Thymus (tissue), 11 donors: Measurements from ENCODE around the gene SIPA1L3. TPM values are rescaled to one million over a fixed set of nuclear protein-coding genes. Genes with fewer than 3 reads are reported as not detected.

Experiments used
- DNase-seq, 9 donors: peaks; one replicate each; pipeline ENCODE4 v3.0.0-alpha.2; 2013; ENCODE audit warnings: low spot score in 9 of 9, low read depth in 6 of 9, missing footprints in 1 of 9
- H3K27ac ChIP-seq, 2 donors: one replicate each; pipeline ENCODE4 v1.5.1; 2013; ENCODE audit warnings: control low read depth in 1 of 2, low read depth in 1 of 2, low read length in 1 of 2, mild to moderate bottlenecking in 1 of 2, moderate library complexity in 1 of 2
- H3K27me3 ChIP-seq, 2 donors: one replicate each; pipeline ENCODE4 v1.5.1; 2013; ENCODE audit warnings: low read length in 1 of 2; ENCODE audit not compliant: control insufficient read depth in 2 of 2, insufficient read depth in 1 of 2
- H3K36me3 ChIP-seq, 2 donors: one replicate each; pipeline ENCODE4 v1.5.1; 2013; ENCODE audit warnings: low read length in 1 of 2, mild to moderate bottlenecking in 1 of 2, moderate library complexity in 1 of 2; ENCODE audit not compliant: control insufficient read depth in 2 of 2, insufficient read depth in 2 of 2
- H3K4me1 ChIP-seq, 2 donors: one replicate each; pipeline ENCODE4 v1.5.1; 2013; ENCODE audit warnings: low read length in 2 of 2; ENCODE audit not compliant: control insufficient read depth in 2 of 2, insufficient read depth in 2 of 2
- H3K4me3 ChIP-seq, 2 donors: one replicate each; pipeline ENCODE4 v1.5.1; 2013; ENCODE audit warnings: low read length in 2 of 2, control low read depth in 1 of 2, mild to moderate bottlenecking in 1 of 2
- H3K9me3 ChIP-seq, 2 donors: one replicate each; pipeline ENCODE4 v1.5.1; 2013; ENCODE audit warnings: low read length in 1 of 2, mild to moderate bottlenecking in 1 of 2; ENCODE audit not compliant: control insufficient read depth in 2 of 2, insufficient read depth in 1 of 2
- WGBS: extraction: QIAGEN DNeasy Blood & Tissue Kit; methylation state at CpG from one replicate; pipeline ENCODE4 v1.1.7; 2013; 5-methylcytosine and 5-hydroxymethylcytosine counted together
- polyA plus RNA-seq: library from polyadenylated mRNA; stranded (reverse); fragments of 200-250 nt; gene quantifications from one replicate; pipeline ENCODE4 v1.2.3, GENCODE V29; 2013
- total RNA-seq: library from RNA; stranded (reverse); fragments of 120-200 nt; gene quantifications from one replicate; pipeline ENCODE4 v1.2.4, GENCODE V29; 2013
- donor health status: healthy.

Gene SIPA1L3
- total and polyA plus RNA-seq, 2 donors, result 5.0 to 6.0 TPM

DNA sequence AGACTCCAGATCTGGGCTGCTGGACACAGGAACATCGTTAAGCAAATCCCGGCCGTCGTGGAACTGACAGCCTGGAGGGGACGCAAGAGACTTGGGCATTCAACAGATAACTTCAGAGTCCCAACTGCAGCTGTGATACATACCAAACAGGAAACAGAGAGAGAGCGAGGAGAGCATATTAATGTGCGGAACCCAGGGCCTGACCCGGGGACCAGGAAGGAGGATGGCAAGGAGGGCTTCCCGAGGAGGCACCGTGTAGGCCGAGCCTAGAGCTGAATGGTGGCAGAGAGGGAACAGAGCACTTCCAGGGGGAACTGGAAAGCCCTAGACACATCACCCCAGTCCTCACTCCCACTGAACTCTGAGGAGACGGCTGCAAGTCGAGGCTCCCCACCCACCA is 68.1 kb downstream of the SIPA1L3 start:
- no peaks in the 10 kb centered on the region for H3K4me1 ChIP-seq
- WGBS, result 96% methylated on average over 13 of the region's 13 CpGs
- no peak overlapping the region for H3K27ac ChIP-seq
- no peaks in the 10 kb centered on the region for H3K27me3 ChIP-seq
- H3K4me3 ChIP-seq, result no peak overlapping the region
- peaks cover 4 to 9% of the 10 kb centered on the region in 2 donors for H3K9me3 ChIP-seq
- no peak for DNase-seq
- no peaks in the 10 kb centered on the region for H3K36me3 ChIP-seq

DNA sequence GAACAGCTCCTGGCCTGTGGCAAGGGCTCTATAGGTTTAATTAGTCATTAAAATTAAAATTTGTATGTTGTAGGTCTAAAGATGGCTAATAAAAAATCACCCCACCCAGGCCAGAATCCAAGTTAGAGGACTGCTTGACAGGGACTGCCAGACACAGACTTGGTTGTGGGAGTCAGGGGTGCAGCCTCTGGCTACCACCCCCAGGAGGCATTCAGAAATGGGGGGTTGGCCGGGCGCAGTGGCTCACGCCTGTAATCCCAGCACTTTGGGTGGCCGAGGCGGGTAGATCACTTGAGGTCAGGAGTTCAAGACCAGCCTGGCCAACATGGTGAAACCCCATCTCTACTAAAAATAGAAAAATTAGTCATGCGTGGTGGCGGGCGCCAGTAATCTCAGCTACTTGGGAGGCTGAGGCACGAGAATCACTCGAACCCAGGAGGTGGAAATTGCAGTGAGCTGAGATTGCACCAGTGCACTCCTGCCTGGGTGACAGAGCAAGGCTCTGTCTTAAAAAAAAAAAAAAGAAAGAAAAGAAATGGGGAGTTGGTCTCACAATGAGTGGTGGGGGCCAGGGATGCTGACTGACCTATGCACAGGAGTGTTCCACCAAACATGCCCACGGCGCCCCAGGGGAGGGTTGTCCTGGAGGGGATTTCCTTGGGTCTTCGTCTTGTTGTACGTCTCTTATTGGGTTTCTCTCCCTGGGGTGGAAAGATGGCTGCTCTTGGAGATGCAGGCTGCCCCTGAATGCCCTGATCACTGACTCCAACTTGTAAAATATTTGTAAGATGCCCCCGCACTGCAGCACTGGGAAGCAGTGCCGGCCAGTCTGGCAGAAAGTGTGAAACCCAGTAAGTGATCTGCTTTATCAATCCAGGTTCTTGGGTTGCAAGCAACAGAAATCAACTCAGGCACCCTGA is 68.8 kb downstream of the SIPA1L3 start:
- H3K27me3 ChIP-seq, result no peaks in the 10 kb centered on the region
- H3K36me3 ChIP-seq, result no peaks in the 10 kb centered on the region
- WGBS, result 95% methylated on average over 16 of the region's 16 CpGs
- H3K27ac ChIP-seq, result no peak overlapping the region
- peaks cover 0 to 3% of the 10 kb centered on the region in 2 donors for H3K9me3 ChIP-seq
- H3K4me3 ChIP-seq, result no peak overlapping the region
- no peak for DNase-seq
- peaks cover 0 to 5% of the 10 kb centered on the region in 2 donors for H3K4me1 ChIP-seq

DNA sequence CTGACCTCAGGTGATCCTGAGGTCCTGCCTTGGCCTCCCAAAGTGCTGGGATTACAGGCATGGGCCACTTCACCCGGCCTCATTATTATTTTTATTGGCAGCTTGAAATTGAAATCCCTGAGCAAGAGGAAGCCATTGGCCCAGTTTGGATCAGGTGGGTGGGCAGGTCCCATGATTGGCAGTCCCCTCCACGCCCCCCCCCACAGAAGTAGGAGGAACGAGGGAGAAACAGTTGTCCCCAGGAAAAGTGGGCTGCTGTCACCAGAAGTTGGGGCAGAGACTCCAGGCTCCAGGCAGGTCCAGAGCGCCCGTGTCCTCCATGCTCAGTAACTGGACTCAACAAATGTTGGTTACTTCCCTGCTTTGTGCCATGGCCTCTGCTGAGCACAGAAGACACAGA is 70.4 kb downstream of the SIPA1L3 start:
- peaks cover 0 to 5% of the 10 kb centered on the region in 2 donors for H3K4me1 ChIP-seq
- H3K36me3 ChIP-seq, result no peaks in the 10 kb centered on the region
- H3K27me3 ChIP-seq, result no peaks in the 10 kb centered on the region
- no peak for DNase-seq
- 97% methylated on average over 5 of the region's 5 CpGs for WGBS
- no peak overlapping the region for H3K4me3 ChIP-seq
- no peak overlapping the region for H3K27ac ChIP-seq
- no peaks in the 10 kb centered on the region for H3K9me3 ChIP-seq

DNA sequence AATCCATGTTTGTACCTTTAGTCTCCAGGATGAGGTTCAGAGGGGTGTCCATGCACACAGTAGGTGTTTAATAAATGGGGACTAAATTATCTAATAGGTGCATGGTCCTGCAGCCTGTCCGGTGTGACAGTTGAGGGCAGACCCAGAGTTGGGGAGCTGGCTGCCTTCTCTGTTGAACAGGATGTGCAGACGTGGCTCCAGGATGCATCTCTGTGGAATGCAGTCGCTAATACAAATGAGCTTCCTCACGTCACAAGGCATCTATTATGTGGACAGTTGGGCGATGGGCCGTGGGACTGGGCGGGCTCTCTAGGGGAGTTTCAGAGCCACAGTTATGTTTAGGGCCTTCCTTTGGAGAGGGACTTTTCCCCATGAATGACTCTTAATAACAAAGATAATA is 71.0 kb downstream of the SIPA1L3 start:
- Histone ChIP-seq H3K9me3 (no peaks in the 10 kb centered on the region), H3K27ac (peak overlapping the region in 1 of 2 donors; percentile 37), H3K4me1 (peaks cover 0 to 5% of the 10 kb centered on the region in 2 donors), H3K27me3 (no peaks in the 10 kb centered on the region), H3K36me3 (no peaks in the 10 kb centered on the region), H3K4me3 (no peak overlapping the region)
- DNase-seq, result no peak
- WGBS, result 93% methylated on average over 7 of the region's 7 CpGs

DNA sequence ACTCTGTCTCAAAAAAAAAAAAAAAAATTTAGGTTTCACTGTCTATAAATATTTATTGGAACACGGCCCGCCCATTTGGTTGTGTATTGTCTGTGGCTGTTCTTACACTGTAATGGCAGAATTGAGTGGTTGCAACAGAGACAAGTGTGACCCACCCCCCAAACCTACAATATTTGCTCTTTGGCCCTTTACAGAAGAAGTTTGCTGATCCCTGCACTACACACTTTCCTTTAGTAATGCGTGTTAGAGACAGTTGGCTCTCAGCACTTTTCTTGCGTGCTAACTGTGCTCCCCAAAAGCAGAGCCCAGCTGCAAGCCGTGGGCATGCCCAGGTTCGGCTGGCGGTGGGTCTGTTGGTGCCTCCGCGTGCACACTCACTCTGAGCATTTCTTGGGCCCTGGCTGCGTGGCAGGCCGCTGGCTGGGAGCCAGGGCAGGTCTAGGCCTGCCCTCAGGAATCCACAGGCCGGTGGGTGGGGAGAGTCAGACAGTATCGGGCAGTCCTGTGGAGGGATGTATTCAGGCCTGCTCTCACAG is 72.6 kb downstream of the SIPA1L3 start:
- H3K27ac ChIP-seq, result peak overlapping the region; percentile 22 to 37
- no peak overlapping the region for H3K4me3 ChIP-seq

DNA sequence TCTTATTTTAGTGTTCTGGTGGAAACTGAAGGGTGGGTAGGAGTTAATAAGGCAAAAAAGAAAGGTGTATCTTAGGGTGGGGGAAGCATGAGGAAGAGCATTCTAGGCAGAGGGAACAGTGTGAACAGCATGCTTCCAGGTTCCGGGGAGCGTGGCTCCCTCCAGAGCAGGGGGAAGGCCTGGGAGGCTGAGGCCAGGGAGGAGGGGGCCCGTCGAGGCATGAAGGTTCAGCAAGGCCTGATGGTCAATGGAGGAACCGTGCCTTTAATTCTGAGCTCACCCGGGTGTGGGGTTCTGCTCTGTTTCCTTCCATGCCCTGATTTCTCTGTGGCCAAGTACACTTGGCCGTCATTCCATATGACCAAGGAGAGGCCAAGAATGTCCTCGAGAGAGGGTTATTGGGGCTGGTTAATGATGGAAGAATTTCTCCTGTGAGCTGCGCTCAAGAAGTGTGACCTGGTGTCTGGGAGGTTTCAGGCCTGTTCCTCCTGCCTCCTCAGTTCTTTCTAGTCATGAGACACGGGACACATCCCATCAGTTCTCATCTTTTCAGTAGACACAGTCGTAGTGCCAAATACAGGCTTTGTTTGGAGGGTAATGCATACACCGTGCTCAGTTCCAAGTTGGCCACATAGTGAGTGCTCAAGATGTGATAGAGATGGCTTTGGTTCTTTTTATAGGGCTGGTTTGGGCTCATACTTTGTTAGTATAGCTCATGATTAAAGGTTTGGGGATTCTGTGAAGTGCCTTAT is 73.6 kb downstream of the SIPA1L3 start:
- Histone ChIP-seq H3K27me3 (no peaks in the 10 kb centered on the region), H3K36me3 (no peaks in the 10 kb centered on the region), H3K4me1 (peaks cover 0 to 5% of the 10 kb centered on the region in 2 donors), H3K9me3 (no peaks in the 10 kb centered on the region), H3K27ac (peak overlapping the region; percentile 21 to 51), H3K4me3 (no peak overlapping the region)
- DNase-seq, result no peak
- 92% methylated on average over 12 of the region's 12 CpGs for WGBS

More for the DNA sequence above, 72.6 kb downstream of the SIPA1L3 start:
- H3K27me3 ChIP-seq, result no peaks in the 10 kb centered on the region
- H3K36me3 ChIP-seq, result no peaks in the 10 kb centered on the region
- WGBS, result 92% methylated on average over 13 of the region's 13 CpGs
- no peaks in the 10 kb centered on the region for H3K9me3 ChIP-seq
- peaks cover 0 to 5% of the 10 kb centered on the region in 2 donors for H3K4me1 ChIP-seq
- no peak for DNase-seq

DNA sequence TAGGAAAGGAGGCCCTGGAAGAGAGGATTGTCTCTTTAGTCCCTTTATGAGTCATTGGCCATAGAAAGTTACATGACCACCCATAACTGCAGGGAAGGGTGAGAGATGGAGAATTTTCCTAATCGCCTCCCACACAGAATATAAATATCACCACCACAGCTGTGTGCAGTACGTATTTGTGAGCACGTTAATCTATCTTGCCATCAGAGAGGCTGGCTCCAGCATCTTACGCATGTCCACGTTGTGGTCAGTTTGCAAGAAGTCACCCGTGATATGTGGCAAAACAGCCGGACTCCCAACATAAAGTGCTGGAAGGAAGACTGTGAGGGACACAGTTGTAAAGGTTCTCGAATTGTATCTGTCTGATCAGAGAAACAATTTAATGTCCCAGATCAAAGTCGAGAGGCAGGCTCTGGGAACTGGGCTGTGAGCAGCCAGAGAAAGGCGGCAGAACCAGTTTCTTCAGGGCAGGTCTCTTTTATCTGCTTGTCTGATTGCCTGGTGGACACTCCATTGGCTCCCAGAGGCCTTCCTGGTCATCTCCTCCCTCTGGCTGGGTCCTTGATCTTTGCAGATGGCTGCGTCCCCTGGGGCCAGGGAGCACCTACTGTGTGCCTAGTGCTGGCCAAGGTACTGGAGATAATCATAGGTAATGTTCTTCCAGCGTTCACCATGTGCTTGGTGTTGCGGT is 74.9 kb downstream of the SIPA1L3 start:
- H3K27me3 ChIP-seq, result no peaks in the 10 kb centered on the region
- H3K36me3 ChIP-seq, result no peaks in the 10 kb centered on the region
- 92% methylated on average over 13 of the region's 13 CpGs for WGBS
- no peaks in the 10 kb centered on the region for H3K9me3 ChIP-seq
- no peak overlapping the region for H3K4me3 ChIP-seq
- no peak for DNase-seq
- H3K27ac ChIP-seq, result no peak overlapping the region
- H3K4me1 ChIP-seq, result peaks cover 3 to 16% of the 10 kb centered on the region in 2 donors

DNA sequence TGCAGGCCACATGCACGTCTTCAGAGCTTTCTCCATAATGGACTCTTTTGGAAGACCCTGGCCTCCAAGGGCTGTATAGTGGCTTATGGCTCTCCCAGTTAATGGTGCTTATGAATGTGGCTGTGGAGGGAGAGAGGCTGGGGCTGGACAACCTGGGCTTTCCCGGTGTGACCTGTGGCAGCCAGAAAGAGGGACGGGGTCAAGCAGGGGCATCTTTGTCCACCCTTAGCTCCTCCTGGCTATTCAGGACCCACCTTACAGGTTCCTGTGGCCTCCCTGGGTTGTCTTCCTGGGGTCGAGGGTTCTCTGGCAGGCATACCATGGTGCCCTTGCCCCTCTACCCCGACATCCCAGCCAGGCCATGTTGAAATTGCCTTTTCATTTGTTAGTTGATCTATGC is 75.6 kb downstream of the SIPA1L3 start:
- Histone ChIP-seq H3K36me3 (no peaks in the 10 kb centered on the region), H3K27me3 (no peaks in the 10 kb centered on the region), H3K4me1 (peaks cover 3 to 16% of the 10 kb centered on the region in 2 donors), H3K4me3 (no peak overlapping the region), H3K9me3 (no peaks in the 10 kb centered on the region), H3K27ac (no peak overlapping the region)
- DNase-seq, result no peak
- 98% methylated on average over 5 of the region's 5 CpGs for WGBS
